ENCODE data around the gene AGFG1.
A peak's percentile ranks its signal among the peaks of the same experiment; 100 is the strongest.

Gene AGFG1

GRCh38 chr2:227471924-227472264, at the start of gene AGFG1:
TSS of gene AGFG1 (plus strand) at chr2:227472156. CDS start at chr2:227472422, 266 bp downstream.
- no peaks in the 10 kb centered on the region for H3K36me3 ChIP-seq (ENCODE audit: insufficient read depth, low read length)
- H3K79me2 ChIP-seq (ENCODE audit: control insufficient read depth, insufficient read depth, low read length, unreplicated experiment), result peaks cover 50% of the 10 kb centered on the region
- H2AFZ ChIP-seq (ENCODE audit: low read length, unreplicated experiment), result peak within 1 kb of the TSS; percentile 28
- no peaks in the 10 kb centered on the region for H3K27me3 ChIP-seq (ENCODE audit: insufficient read depth, low read length)
- H3K4me1 ChIP-seq (ENCODE audit: control insufficient read depth, insufficient read depth, low read length, unreplicated experiment), result peaks cover 25% of the 10 kb centered on the region
- peak within 1 kb of the TSS; percentile 64 for H3K27ac ChIP-seq (ENCODE audit: low read depth, low read length)
- peak within 1 kb of the TSS; percentile 97 for H3K4me3 ChIP-seq (ENCODE audit: low read depth, low read length)

- Histone ChIP-seq H3K27me3 (ENCODE audit: insufficient read depth, low read length) (no peaks in the 10 kb centered on the region), H3K36me3 (ENCODE audit: insufficient read depth, low read length) (no peaks in the 10 kb centered on the region), H3K27ac (ENCODE audit: low read depth, low read length) (no peak overlapping the region)
Observed at GRCh38 chr2:227423656-227424499, 48.1 kb upstream of the AGFG1 start.

GRCh38 chr2:227428731-227429285, 43.1 kb upstream of the AGFG1 start:
- no peaks in the 10 kb centered on the region for H3K36me3 ChIP-seq (ENCODE audit: insufficient read depth, low read length)

More at GRCh38 chr2:227423656-227424499, 48.1 kb upstream of the AGFG1 start:
- no peaks in the 10 kb centered on the region for H3K79me2 ChIP-seq (ENCODE audit: control insufficient read depth, insufficient read depth, low read length, unreplicated experiment)
- H3K4me1 ChIP-seq (ENCODE audit: control insufficient read depth, insufficient read depth, low read length, unreplicated experiment), result no peaks in the 10 kb centered on the region
- no peak overlapping the region for H3K4me3 ChIP-seq (ENCODE audit: low read depth, low read length)
- H2AFZ ChIP-seq (ENCODE audit: low read length, unreplicated experiment), result no peak overlapping the region

GRCh38 chr2:227430639-227431038, 41.3 kb upstream of the AGFG1 start:
- H3K36me3 ChIP-seq (ENCODE audit: insufficient read depth, low read length), result no peaks in the 10 kb centered on the region
- H2AFZ ChIP-seq (ENCODE audit: low read length, unreplicated experiment), result peak overlapping the region; percentile 83
- 0 out of 2 replicates have a peak overlapping the region, but pooled peaks have one; percentile 34 for H3K4me3 ChIP-seq (ENCODE audit: low read depth, low read length)
- H3K4me1 ChIP-seq (ENCODE audit: control insufficient read depth, insufficient read depth, low read length, unreplicated experiment), result peaks cover 7% of the 10 kb centered on the region
- H3K27ac ChIP-seq (ENCODE audit: low read depth, low read length), result peak overlapping the region; percentile 4; the same call in 1 of the 2 replicates
- no peaks in the 10 kb centered on the region for H3K79me2 ChIP-seq (ENCODE audit: control insufficient read depth, insufficient read depth, low read length, unreplicated experiment)
- no peaks in the 10 kb centered on the region for H3K27me3 ChIP-seq (ENCODE audit: insufficient read depth, low read length)

More at GRCh38 chr2:227428731-227429285, 43.1 kb upstream of the AGFG1 start:
- Histone ChIP-seq H3K4me1 (ENCODE audit: control insufficient read depth, insufficient read depth, low read length, unreplicated experiment) (peaks cover 7% of the 10 kb centered on the region), H3K27me3 (ENCODE audit: insufficient read depth, low read length) (no peaks in the 10 kb centered on the region), H3K79me2 (ENCODE audit: control insufficient read depth, insufficient read depth, low read length, unreplicated experiment) (no peaks in the 10 kb centered on the region), H3K4me3 (ENCODE audit: low read depth, low read length) (no peak overlapping the region), H3K27ac (ENCODE audit: low read depth, low read length) (no peak overlapping the region), H2AFZ (ENCODE audit: low read length, unreplicated experiment) (no peak overlapping the region)

- Histone ChIP-seq H3K27me3 (ENCODE audit: insufficient read depth, low read length) (no peaks in the 10 kb centered on the region), H3K79me2 (ENCODE audit: control insufficient read depth, insufficient read depth, low read length, unreplicated experiment) (no peaks in the 10 kb centered on the region), H3K36me3 (ENCODE audit: insufficient read depth, low read length) (no peaks in the 10 kb centered on the region), H3K4me1 (ENCODE audit: control insufficient read depth, insufficient read depth, low read length, unreplicated experiment) (peaks cover 7% of the 10 kb centered on the region), H2AFZ (ENCODE audit: low read length, unreplicated experiment) (no peak overlapping the region), H3K27ac (ENCODE audit: low read depth, low read length) (no peak overlapping the region), H3K4me3 (ENCODE audit: low read depth, low read length) (no peak overlapping the region)
Observed at GRCh38 chr2:227433171-227433570, 38.8 kb upstream of the AGFG1 start.

GRCh38 chr2:227436436-227437174, 35.4 kb upstream of the AGFG1 start:
- H3K4me3 ChIP-seq (ENCODE audit: low read depth, low read length), result no peak overlapping the region
- no peaks in the 10 kb centered on the region for H3K79me2 ChIP-seq (ENCODE audit: control insufficient read depth, insufficient read depth, low read length, unreplicated experiment)
- H2AFZ ChIP-seq (ENCODE audit: low read length, unreplicated experiment), result no peak overlapping the region
- no peak overlapping the region for H3K27ac ChIP-seq (ENCODE audit: low read depth, low read length)
- H3K4me1 ChIP-seq (ENCODE audit: control insufficient read depth, insufficient read depth, low read length, unreplicated experiment), result no peaks in the 10 kb centered on the region
- no peaks in the 10 kb centered on the region for H3K27me3 ChIP-seq (ENCODE audit: insufficient read depth, low read length)
- no peaks in the 10 kb centered on the region for H3K36me3 ChIP-seq (ENCODE audit: insufficient read depth, low read length)

GRCh38 chr2:227439214-227439613, 32.7 kb upstream of the AGFG1 start:
- Histone ChIP-seq H3K79me2 (ENCODE audit: control insufficient read depth, insufficient read depth, low read length, unreplicated experiment) (no peaks in the 10 kb centered on the region), H3K36me3 (ENCODE audit: insufficient read depth, low read length) (no peaks in the 10 kb centered on the region), H3K27me3 (ENCODE audit: insufficient read depth, low read length) (no peaks in the 10 kb centered on the region), H3K4me3 (ENCODE audit: low read depth, low read length) (no peak overlapping the region), H2AFZ (ENCODE audit: low read length, unreplicated experiment) (no peak overlapping the region), H3K27ac (ENCODE audit: low read depth, low read length) (no peak overlapping the region), H3K4me1 (ENCODE audit: control insufficient read depth, insufficient read depth, low read length, unreplicated experiment) (no peaks in the 10 kb centered on the region)

GRCh38 chr2:227442639-227443038, 29.3 kb upstream of the AGFG1 start:
- H3K79me2 ChIP-seq (ENCODE audit: control insufficient read depth, insufficient read depth, low read length, unreplicated experiment), result no peaks in the 10 kb centered on the region
- H3K4me1 ChIP-seq (ENCODE audit: control insufficient read depth, insufficient read depth, low read length, unreplicated experiment), result peaks cover 4% of the 10 kb centered on the region
- no peaks in the 10 kb centered on the region for H3K36me3 ChIP-seq (ENCODE audit: insufficient read depth, low read length)
- H3K27me3 ChIP-seq (ENCODE audit: insufficient read depth, low read length), result no peaks in the 10 kb centered on the region
- no peak overlapping the region for H3K4me3 ChIP-seq (ENCODE audit: low read depth, low read length)
- H2AFZ ChIP-seq (ENCODE audit: low read length, unreplicated experiment), result no peak overlapping the region
- no peak overlapping the region for H3K27ac ChIP-seq (ENCODE audit: low read depth, low read length)

- no peak overlapping the region for H3K4me3 ChIP-seq (ENCODE audit: low read depth, low read length)
- H3K79me2 ChIP-seq (ENCODE audit: control insufficient read depth, insufficient read depth, low read length, unreplicated experiment), result no peaks in the 10 kb centered on the region
- no peaks in the 10 kb centered on the region for H3K27me3 ChIP-seq (ENCODE audit: insufficient read depth, low read length)
- H2AFZ ChIP-seq (ENCODE audit: low read length, unreplicated experiment), result no peak overlapping the region
- H3K36me3 ChIP-seq (ENCODE audit: insufficient read depth, low read length), result no peaks in the 10 kb centered on the region
- H3K4me1 ChIP-seq (ENCODE audit: control insufficient read depth, insufficient read depth, low read length, unreplicated experiment), result peaks cover 9% of the 10 kb centered on the region
- H3K27ac ChIP-seq (ENCODE audit: low read depth, low read length), result no peak overlapping the region
Observed at GRCh38 chr2:227443889-227444568, 27.9 kb upstream of the AGFG1 start.

- Histone ChIP-seq H3K36me3 (ENCODE audit: insufficient read depth, low read length) (no peaks in the 10 kb centered on the region), H3K79me2 (ENCODE audit: control insufficient read depth, insufficient read depth, low read length, unreplicated experiment) (no peaks in the 10 kb centered on the region), H2AFZ (ENCODE audit: low read length, unreplicated experiment) (no peak overlapping the region), H3K27ac (ENCODE audit: low read depth, low read length) (no peak overlapping the region), H3K4me3 (ENCODE audit: low read depth, low read length) (no peak overlapping the region), H3K4me1 (ENCODE audit: control insufficient read depth, insufficient read depth, low read length, unreplicated experiment) (peaks cover 9% of the 10 kb centered on the region), H3K27me3 (ENCODE audit: insufficient read depth, low read length) (no peaks in the 10 kb centered on the region)
Observed at GRCh38 chr2:227447606-227448005, 24.4 kb upstream of the AGFG1 start.
